GM18868 (cell line): ENCODE data around the gene LTF.
"Not testable (repeated sequence)": the region's sequence is repeated elsewhere in the genome, so short reads cannot be mapped to it uniquely, and the experiment has no call there.

Experiments used
- ATAC-seq: cut with Tn5 transposase; IDR thresholded peaks from one replicate; pipeline ENCODE4 v1.9.1; 2021; ENCODE audit warnings: mild to moderate bottlenecking, moderate library complexity; ENCODE audit not compliant: unreplicated experiment

Gene LTF

GRCh38 chr3:46398186-46398955, 66.3 kb downstream of the LTF start:
- ATAC-seq, result no peak

DNA sequence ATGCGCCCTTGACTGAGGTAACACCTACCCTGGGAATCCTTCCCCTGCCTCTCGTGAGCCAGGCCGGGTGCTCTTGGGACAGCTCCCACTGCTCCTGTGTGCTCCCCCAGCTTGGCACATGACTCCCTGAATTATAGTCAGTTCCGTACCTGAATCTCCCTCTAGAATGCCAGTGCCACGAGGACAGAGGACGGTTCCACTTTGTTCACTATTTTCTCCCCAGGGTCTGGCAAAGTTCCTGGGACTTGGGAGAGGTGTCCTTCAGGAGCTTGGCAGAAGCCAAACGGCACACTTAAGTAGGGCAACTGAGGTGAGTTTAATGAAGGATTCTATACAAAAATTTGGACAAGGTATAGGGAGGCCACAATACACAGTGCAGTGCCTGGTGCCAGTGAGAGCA, 67.6 kb downstream of the LTF start:
- ATAC-seq, result no peak

DNA sequence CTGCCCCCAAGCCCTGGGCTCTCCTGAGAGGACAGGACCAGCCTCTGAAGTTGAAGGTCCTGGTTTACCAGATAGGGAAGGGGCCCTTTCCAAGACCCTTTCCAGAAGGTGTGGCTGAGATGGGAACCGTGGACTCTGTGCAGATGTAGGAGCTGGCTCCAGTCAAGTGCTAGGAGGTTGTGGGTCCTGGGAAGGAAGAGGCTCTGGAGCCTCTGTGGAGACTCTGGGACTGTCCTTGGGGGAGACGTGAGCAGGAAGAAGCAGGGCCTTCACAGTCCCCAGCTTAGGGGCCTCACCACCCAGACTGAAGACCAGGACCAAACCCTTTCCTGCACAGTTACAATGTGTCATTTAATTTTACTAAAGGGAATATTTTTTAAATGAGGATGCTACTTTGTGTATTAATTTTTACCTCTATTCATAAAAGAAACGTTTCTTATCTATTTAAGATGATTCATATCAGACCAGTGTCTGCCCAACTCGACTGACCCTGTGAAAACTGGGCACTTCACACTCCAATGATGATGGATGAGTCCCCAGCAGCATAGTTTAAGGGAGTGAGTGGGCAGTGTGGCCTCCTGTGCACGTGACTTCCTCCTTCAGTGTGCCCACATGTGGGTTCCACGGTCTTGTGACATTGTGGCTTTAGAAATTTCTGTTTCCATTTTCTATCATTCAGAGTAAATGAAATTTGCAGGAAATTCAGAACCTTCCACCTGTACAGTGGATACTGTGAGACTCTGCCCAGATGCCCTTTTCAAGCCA, 68.8 kb downstream of the LTF start:
- no peak for ATAC-seq

- no peak for ATAC-seq
These were observed 69.5 kb downstream of the LTF start for GRCh38 chr3:46395210-46395661.

DNA sequence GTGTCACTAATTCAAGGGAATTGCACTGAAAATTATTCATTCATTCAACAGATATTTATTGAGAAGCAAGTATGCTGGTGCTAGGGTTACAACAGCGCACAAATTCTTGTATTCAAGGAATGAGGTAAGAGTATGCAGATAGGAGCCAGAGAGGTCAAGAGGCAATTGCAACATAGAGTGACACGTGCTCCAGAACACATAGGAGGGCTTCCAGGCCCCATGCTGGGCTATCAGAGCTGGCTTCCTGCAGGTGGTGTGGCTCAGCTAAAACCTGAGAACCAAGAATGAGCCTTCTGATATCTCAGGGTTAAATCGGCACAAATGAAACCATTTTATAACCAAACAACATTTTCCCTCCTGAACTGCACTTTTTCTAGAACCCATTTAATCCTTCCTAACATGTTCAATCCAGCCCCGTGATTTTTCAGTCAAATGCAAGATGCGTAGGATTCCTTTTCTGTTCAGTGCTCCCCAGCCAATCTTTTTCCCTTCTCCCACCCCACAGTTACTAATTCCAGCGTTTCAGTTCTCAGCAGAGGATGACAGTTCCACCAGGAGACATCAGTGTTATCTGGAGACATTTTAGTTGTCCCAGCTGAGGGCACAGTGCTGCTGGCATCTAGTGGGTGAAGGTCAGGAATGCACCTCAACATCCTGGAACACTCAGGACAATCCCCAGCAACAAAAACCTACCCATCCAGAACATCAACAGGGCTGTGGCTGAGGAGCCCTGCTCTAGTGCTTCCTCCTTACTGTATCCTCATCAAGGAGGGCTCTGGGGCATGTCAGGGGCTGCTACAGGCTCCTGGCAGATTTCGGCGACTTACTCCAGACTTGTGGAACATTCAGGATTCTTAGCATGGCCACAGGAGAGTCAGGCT, 70.9 kb downstream of the LTF start:
- ATAC-seq, result no peak

- no peak for ATAC-seq
These were observed 71.7 kb downstream of the LTF start for GRCh38 chr3:46393011-46393410.

DNA sequence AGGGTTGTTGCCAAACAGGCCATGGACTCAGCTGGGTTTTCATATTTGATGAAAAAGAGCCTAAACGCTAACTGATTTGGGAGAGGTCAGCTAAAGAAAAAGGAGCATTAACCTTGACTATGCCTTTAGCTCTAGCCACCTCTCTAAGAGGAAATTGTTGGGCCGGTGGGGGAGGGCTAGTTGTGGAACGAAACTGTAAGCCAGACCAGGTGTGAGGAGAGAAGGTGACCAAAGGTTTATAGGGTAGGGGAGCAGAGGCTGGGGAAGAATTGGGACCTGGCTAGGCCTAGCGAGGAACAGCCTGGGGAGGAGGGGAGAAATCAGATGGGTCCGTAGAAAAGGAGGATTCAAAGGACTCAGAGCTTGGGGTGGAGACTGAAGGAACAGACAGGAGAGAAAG, 73.2 kb downstream of the LTF start:
- not testable (repeated sequence) for ATAC-seq

DNA sequence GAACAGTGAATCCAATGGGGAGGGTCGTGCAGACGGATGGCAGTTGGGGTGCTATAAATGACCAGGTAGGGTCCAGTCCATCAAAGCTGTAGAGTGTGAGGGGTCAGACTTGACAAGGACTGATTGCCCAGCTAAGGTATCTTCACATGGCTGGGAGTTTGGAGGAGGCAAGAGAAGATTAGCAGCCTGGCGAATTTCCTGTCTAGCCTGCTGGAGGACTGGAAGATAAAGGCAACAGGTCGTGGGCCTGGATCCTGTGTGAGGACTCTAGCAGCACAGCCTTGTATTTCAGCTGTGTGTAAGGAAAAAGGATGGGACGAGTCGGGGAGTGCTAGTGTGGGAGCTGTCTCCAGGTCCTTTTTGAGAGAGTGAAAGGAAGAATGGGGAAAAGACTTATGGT, 75.4 kb downstream of the LTF start:
- no peak for ATAC-seq

- not testable (repeated sequence) for ATAC-seq
These were observed 75.9 kb downstream of the LTF start for GRCh38 chr3:46388847-46389246.

DNA sequence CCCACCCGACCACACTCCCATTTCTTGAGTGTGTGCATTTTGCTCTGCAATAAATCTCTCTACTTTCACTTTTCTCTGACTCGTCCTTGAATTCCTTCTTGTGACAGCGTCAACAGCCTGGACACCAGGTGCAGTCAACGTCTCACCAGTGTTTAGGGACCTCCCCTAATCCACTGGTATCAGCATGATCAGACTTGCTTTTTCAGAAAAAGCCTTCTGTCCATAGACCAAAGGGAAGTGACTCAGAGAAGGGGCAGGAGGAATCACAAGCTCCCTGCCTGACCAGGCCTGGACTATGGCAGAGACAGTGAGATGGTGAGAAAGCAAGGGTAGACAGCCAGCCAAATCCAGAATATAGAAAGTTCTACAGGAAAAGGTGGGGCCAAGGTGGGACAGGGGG, 78.5 kb downstream of the LTF start:
- ATAC-seq, result no peak
